ENCODE results near the gene BMPR1A.

- TF ChIP-seq TAF1 (IDR thresholded peaks at IDR 0.05; ENCODE audit: borderline replicate concordance, insufficient read depth, low read length) (no peak), POLR2AphosphoS5 (IDR thresholded peaks at IDR 0.05; ENCODE audit: low read depth, low read length) (no peak), SIN3A (IDR thresholded peaks at IDR 0.05; ENCODE audit: borderline replicate concordance, insufficient read depth, low read length) (no peak)
Measured at GRCh38 chr10:86732771-86733170, 23.6 kb upstream of the BMPR1A start.
